GM18517 (cell line): ENCODE measurements around the gene BBLN.
A peak's percentile ranks its signal among the peaks of the same experiment; 100 is the strongest.
"Not testable (repeated sequence)": the region's sequence is repeated elsewhere in the genome, so short reads cannot be mapped to it uniquely, and the experiment has no call there.

Source experiments
- ATAC-seq: cut with Tn5 transposase; IDR thresholded peaks from one replicate; pipeline ENCODE4 v1.9.1; 2021; ENCODE audit warnings: mild to moderate bottlenecking, moderate library complexity; ENCODE audit not compliant: unreplicated experiment

The BBLN gene

GRCh38 chr9:128159784-128160602, at the start of gene BBLN:
Gene BBLN (plus strand): TSS chr9:128160265. CDS start chr9:128160408, 143 bp downstream.
- peak; percentile 61 for ATAC-seq

- ATAC-seq: not testable (repeated sequence)
Observed at GRCh38 chr9:128111726-128112125, 48.3 kb upstream of the BBLN start.

- ATAC-seq: no peak
Observed at GRCh38 chr9:128113526-128114325, 46.3 kb upstream of the BBLN start.

GRCh38 chr9:128114326-128115186, 45.5 kb upstream of the BBLN start:
- ATAC-seq: no peak

- peak; percentile 42 for ATAC-seq
Observed at GRCh38 chr9:128115187-128116103, 44.6 kb upstream of the BBLN start.

- no peak for ATAC-seq
Observed at GRCh38 chr9:128116104-128117083, 43.7 kb upstream of the BBLN start.

- peak; percentile 53 for ATAC-seq
Observed at GRCh38 chr9:128117613-128118471, 42.2 kb upstream of the BBLN start.

GRCh38 chr9:128118472-128118857, 41.6 kb upstream of the BBLN start:
- ATAC-seq: no peak

GRCh38 chr9:128118971-128119665, 40.9 kb upstream of the BBLN start:
- ATAC-seq: no peak

- no peak for ATAC-seq
Observed at GRCh38 chr9:128120061-128120740, 39.9 kb upstream of the BBLN start.

GRCh38 chr9:128120741-128121465, 39.2 kb upstream of the BBLN start:
- ATAC-seq: no peak

- ATAC-seq: no peak
Observed at GRCh38 chr9:128121466-128121810, 38.6 kb upstream of the BBLN start.

GRCh38 chr9:128121924-128122808, 37.9 kb upstream of the BBLN start:
- no peak for ATAC-seq

- ATAC-seq: no peak
Observed at GRCh38 chr9:128122809-128123175, 37.3 kb upstream of the BBLN start.

GRCh38 chr9:128123451-128124080, 36.5 kb upstream of the BBLN start:
- no peak for ATAC-seq
